Measurements from ENCODE around the gene SHROOM1.
"Not testable (repeated sequence)": the region's sequence is repeated elsewhere in the genome, so short reads cannot be mapped to it uniquely, and the experiment has no call there.

The SHROOM1 gene

GRCh38 chr5:132830436-132831094 is at the start of gene SHROOM1:
Gene SHROOM1, minus strand, starts transcription at chr5:132830647. Its CDS starts 4,507 bp downstream, at chr5:132826140.
- no peak for DNase-seq (ENCODE audit: low read depth)

GRCh38 chr5:132877938-132878337 is 47.5 kb upstream of the SHROOM1 start:
- no peak for DNase-seq (ENCODE audit: low read depth)

GRCh38 chr5:132877466-132877865 is 47.0 kb upstream of the SHROOM1 start:
- DNase-seq (ENCODE audit: low read depth) = no peak

- no peak for DNase-seq (ENCODE audit: low read depth)
Measured at GRCh38 chr5:132876020-132876759, 45.7 kb upstream of the SHROOM1 start.

- DNase-seq (ENCODE audit: low read depth) = no peak
Measured at GRCh38 chr5:132873930-132874271, 43.5 kb upstream of the SHROOM1 start.

GRCh38 chr5:132873119-132873929 is 42.9 kb upstream of the SHROOM1 start, which contains the start of gene LEAP2:
Gene LEAP2, plus strand, starts transcription at chr5:132873668. Its CDS starts 27 bp downstream, at chr5:132873695.
- DNase-seq (ENCODE audit: low read depth) = no peak

GRCh38 chr5:132872788-132873118 is 42.3 kb upstream of the SHROOM1 start:
- no peak for DNase-seq (ENCODE audit: low read depth)

- DNase-seq (ENCODE audit: low read depth) = no peak
Measured at GRCh38 chr5:132871459-132872284, 41.2 kb upstream of the SHROOM1 start.

- DNase-seq (ENCODE audit: low read depth) = no peak
Measured at GRCh38 chr5:132870801-132871200, 40.4 kb upstream of the SHROOM1 start.

- DNase-seq (ENCODE audit: low read depth) = no peak
Measured at GRCh38 chr5:132868754-132869153, 38.3 kb upstream of the SHROOM1 start.

GRCh38 chr5:132867046-132867451 is 36.6 kb upstream of the SHROOM1 start:
- no peak for DNase-seq (ENCODE audit: low read depth)

- peak; percentile 88 for DNase-seq (ENCODE audit: low read depth)
Measured at GRCh38 chr5:132866342-132867045, 36.0 kb upstream of the SHROOM1 start, which contains the start of the genes GDF9 and UQCRQ. Gene GDF9, minus strand, starts transcription at chr5:132866469. Its CDS starts 1,936 bp downstream, at chr5:132864533. Gene UQCRQ, plus strand, starts transcription at chr5:132866642. Its CDS starts 240 bp downstream, at chr5:132866882.

- DNase-seq (ENCODE audit: low read depth) = no peak
Measured at GRCh38 chr5:132865668-132866341, 35.4 kb upstream of the SHROOM1 start.

GRCh38 chr5:132860742-132861141 is 30.3 kb upstream of the SHROOM1 start:
- DNase-seq (ENCODE audit: low read depth) = no peak

- no peak for DNase-seq (ENCODE audit: low read depth)
Measured at GRCh38 chr5:132859889-132860437, 29.5 kb upstream of the SHROOM1 start.

- DNase-seq (ENCODE audit: low read depth) = no peak
Measured at GRCh38 chr5:132856011-132856410, 25.6 kb upstream of the SHROOM1 start.

- not testable (repeated sequence) for DNase-seq (ENCODE audit: low read depth)
Measured at GRCh38 chr5:132854992-132855391, 24.5 kb upstream of the SHROOM1 start.

GRCh38 chr5:132854301-132854700 is 23.9 kb upstream of the SHROOM1 start:
- no peak for DNase-seq (ENCODE audit: low read depth)

GRCh38 chr5:132853790-132854189 is 23.3 kb upstream of the SHROOM1 start:
- DNase-seq (ENCODE audit: low read depth) = no peak

- DNase-seq (ENCODE audit: low read depth) = no peak
Measured at GRCh38 chr5:132853323-132853722, 22.9 kb upstream of the SHROOM1 start.

Data from activated T-cell treated with anti-CD3 and anti-CD28 coated beads for 24 hours (primary cell).